GM19240 (cell line): ENCODE results near the gene MYOD1.

Source experiments
- DNase-seq: peaks from one replicate; pipeline ENCODE4 v3.0.0; 2011; ENCODE audit warnings: low spot score; ENCODE audit not compliant: insufficient read length

MYOD1 gene

DNA sequence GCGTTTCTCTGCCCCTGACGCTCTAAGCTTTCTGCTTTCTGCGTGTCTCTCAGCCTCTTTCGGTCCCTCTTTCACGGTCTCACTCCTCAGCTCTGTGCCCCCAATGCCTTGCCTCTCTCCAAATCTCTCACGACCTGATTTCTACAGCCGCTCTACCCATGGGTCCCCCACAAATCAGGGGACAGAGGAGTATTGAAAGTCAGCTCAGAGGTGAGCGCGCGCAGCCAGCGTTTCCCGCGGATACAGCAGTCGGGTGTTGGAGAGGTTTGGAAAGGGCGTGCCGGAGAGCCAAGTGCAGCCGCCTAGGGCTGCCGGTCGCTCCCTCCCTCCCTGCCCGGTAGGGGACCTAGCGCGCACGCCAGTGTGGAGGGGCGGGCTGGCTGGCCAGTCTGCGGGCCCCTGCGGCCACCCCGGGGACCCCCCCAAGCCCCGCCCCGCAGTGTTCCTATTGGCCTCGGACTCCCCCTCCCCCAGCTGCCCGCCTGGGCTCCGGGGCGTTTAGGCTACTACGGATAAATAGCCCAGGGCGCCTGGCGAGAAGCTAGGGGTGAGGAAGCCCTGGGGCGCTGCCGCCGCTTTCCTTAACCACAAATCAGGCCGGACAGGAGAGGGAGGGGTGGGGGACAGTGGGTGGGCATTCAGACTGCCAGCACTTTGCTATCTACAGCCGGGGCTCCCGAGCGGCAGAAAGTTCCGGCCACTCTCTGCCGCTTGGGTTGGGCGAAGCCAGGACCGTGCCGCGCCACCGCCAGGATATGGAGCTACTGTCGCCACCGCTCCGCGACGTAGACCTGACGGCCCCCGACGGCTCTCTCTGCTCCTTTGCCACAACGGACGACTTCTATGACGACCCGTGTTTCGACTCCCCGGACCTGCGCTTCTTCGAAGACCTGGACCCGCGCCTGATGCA is at the start of gene MYOD1:
TSS of gene MYOD1 (plus strand) at position 544 of the 910 bp plus-strand sequence. CDS start at position 756, 212 bp downstream.
- DNase-seq = no peak

DNA sequence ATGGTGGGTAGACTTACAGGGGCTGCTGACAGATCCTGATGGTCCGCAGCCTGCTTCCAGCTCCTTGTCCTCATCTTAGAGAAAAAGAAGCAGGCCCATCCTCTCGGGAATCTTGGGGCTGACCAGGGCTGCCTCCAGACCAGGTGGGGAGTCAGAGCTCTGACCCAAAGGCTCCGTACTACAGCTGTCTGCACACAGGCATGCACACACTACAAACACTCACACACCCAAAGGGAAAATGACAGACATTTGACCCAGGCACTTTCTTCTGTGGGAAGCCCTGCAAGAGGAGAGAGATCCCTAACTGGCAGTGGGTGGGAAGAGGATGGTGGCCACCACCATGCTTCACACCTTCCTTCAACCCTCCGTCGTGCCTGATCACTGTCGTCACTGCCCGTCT is 46.9 kb upstream of the MYOD1 start:
- DNase-seq = no peak

DNA sequence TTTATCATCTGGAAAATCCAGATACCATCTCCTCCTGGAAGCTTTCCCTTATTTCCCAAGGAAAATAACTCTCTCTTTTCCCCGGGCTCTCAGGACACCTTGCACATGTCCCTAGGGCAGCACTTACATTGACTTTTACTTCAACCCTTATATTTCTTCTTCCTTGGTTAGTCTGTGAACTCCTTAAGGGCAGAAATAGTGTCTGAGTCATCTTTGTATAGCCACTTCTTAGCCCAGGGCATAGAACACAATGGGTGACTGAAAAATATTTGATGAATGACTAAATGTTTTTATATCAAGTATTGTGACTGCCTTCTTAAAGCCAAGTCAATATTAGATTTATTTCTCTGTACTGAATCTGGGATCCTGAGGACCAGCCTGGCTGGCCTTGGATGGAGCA is 45.4 kb upstream of the MYOD1 start:
- DNase-seq = no peak

DNA sequence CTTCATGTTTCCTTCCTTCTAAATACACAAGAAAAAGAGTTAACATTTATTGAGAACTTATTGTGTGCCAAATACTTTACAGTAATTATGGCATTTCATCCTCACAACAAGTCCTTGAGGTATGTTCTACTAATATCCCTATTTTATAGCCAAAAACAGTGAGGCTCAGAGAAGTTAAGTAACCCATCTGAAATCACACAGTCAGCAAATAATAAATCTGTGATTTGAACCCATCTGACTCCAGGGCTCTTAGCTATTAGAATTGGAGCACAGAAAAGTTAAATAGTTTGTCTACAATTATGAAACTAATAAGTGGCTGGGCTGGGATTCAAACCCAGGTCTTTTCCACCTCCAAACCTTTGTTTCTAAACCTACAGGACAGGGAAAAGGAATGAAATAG is 36.5 kb upstream of the MYOD1 start:
- DNase-seq = no peak

DNA sequence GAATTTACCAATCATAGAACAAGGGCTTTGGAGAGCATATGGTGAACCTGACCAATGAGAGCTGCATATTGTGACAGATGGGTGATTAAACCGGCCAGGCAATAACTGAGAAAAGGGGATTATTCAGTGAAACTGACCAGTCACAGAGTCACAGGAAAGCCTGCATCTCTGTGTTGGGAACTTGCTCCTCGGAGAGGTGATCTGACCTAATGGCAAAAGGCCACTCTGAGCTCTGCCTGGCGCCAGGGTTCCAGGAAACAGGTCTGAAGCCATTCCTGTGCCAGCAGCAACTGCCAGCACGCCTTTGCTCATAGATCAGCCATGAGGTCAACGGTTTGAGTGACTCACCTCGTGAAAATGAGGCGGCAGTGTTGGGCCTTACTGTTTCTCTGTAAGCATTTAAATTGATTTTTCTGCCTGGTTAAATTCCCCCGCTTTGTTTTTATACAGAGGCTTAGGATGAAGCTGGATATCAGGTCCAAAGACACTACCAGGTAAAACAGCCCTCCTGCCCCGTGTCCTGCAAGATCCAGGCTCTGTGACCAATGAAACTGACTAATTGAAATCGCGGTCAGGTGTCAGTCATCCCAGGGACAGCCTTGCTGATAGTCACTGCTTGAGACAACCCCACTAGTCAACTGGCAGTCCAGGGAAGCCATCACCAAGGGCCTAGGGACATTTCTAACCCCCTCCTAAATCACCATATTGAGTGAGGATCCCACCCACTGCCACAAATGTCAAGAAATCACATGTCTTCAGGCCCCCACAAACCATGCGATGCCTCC is 35.8 kb upstream of the MYOD1 start:
- no peak for DNase-seq

DNA sequence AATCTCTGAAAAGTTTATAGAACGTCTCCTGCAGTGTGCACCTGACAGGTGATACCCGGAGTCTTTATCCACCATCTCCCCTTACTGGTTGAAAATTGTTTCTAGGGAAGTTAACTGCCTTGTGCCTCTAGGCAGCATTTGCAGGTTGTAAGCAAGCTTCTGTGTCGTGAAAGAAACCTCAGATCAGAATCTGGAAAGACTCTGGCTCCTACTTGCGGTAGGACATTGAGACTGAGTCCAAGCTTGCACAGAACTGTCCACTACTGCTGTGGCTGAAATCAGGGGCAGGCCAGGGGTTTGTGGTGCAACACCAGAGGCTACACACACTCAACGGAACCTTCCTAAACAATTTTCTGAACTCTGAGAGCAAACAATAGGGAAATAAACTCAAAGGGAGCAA is 34.8 kb upstream of the MYOD1 start:
- DNase-seq = no peak

GRCh38 chr11:17686231-17686980 is 33.0 kb upstream of the MYOD1 start:
- DNase-seq = no peak

DNA sequence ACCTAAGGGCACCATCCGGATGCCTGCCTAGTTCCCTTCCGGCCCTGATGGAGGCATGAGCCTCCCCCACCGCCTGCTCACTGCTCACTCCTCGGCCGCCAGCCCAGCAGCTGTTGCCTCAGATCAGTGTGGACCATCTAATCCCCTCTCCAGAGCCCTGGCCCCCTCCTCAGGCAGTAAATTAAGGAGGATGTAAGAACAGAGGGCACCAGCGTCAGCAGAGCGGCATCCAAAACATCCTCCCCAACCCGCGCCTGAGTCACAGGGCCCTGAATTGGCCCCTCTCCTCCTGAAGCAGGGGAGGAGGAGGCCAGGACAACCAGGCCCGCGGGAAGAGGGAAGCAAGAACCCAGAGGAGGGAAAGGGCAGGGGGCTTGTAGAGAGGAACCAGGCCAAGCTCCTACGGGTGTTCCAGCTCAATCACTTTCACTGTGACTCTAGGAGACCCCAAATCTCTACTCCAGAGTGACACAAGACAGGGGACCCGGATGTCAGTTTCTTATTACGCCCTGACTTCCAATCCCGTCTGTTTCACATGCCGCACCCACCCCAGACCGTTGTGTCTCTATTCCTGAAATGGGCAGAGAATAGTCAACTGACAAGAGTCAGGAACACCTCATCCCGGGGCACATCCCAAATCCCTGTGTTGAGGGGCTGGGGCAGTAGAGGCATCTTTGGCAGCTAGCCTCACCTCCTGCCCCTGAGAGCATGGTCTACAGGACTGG is 31.3 kb upstream of the MYOD1 start:
- no peak for DNase-seq

DNA sequence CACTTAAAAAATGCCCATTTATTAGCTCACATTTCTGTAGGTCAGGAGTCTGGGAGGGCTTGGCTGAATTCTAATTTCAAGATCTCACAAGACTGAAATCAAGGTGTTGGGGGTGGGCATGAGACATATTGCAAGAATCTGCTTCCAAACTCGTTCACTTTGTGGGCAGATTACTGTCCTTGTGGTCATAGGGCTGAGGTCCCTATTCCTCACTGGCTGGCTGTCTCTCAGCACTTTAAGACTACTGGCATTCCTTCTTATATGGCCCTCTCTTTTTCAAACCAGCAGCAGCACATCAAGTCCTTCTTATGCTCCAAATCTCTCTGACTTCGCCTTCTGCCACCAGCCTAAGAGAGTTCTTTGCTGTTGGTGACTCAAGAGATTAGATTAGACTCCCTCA is 27.8 kb upstream of the MYOD1 start:
- DNase-seq = no peak

- no peak for DNase-seq
Observed at GRCh38 chr11:17691976-17692375, 27.4 kb upstream of the MYOD1 start.

DNA sequence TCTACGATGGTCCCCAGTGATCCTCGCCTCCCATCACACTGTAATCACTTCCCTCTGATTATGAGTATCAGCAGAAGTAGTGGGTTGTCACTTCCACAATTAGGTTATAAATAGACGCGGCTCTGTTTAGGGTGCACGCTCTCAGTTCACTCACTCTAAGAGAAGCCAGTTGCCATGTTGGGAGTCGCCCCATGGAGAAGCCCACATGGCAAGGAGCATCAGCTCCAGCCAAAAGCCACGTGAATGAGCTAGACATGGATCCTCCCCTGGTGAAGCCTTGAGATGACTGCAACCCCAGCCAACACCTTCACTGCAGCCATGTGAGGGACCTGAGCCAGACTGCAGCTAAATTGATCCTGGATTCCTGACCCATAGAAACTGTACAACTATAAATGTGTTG is 26.4 kb upstream of the MYOD1 start:
- DNase-seq = no peak

DNA sequence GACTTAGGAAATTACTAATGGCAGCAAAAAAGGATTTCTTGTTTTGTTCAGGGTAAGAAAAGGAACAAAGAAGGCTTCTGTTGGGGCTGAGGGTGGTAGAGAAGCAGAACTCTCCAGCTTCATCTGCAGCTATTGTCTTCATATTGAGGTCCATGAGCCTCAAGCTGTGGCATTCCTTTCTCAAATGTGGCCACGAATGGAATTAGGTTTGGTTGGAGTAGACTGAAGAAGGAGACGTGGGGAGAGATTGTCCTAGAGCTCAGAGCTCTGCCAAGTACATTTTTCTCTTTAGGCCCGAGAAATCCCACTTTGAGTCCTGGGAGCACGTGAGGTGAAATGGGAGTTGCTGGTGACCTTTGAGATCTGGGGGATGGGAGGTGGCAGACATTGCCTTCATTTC is 25.8 kb upstream of the MYOD1 start:
- no peak for DNase-seq

- DNase-seq = no peak
Observed at GRCh38 chr11:17694494-17695110, 24.8 kb upstream of the MYOD1 start.

- DNase-seq = no peak
Observed at GRCh38 chr11:17695454-17696441, 23.6 kb upstream of the MYOD1 start.

- DNase-seq = no peak
Observed at GRCh38 chr11:17696741-17697140, 22.6 kb upstream of the MYOD1 start.

GRCh38 chr11:17697175-17697949 is 22.0 kb upstream of the MYOD1 start:
- no peak for DNase-seq

DNA sequence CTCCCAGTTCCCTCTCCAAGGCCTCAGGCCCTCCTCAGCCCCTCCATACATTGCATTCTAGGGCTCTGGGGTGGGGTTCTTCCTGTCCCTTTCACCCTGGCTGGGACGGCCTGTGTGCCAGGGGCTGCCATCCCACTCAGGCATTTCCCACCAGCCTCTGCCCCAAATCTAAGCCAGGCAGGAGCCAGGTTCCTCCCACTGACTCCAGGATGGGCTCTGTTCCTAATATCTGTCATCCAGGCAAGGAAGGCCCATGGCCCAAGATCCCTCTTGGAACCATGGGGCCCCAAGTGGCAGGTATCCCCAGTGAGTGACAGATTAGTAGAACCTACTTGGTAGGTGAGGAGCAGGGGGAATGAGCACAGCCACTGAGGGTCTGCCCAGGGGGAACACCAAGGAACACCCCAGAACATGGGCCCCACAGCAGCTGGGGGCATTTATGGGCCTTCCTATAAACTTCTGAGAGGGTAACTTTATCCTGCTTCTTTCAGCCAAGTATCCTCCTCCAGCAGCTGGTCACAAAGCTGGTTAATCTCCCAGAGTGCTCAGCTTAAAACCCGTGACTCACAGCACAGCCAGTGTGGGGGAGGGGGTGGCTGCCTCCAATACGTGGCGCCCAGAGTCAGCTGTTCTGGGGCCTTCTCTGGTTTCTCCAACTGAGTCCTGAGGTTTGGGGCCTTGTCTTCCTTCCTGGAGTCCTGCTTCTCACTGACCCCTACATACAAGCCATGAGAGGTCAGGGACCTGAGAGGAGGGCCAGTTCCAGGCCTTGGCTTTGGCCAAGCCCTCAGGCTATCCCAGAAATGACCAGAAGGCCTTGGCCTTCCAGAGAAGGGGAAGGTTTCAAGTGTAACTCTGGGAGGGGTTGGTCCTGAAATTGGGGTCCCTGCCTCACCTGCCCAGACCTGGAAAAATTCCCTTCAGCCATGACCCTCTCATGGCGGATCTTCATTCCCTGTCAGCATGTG is 19.9 kb upstream of the MYOD1 start:
- DNase-seq = no peak

DNA sequence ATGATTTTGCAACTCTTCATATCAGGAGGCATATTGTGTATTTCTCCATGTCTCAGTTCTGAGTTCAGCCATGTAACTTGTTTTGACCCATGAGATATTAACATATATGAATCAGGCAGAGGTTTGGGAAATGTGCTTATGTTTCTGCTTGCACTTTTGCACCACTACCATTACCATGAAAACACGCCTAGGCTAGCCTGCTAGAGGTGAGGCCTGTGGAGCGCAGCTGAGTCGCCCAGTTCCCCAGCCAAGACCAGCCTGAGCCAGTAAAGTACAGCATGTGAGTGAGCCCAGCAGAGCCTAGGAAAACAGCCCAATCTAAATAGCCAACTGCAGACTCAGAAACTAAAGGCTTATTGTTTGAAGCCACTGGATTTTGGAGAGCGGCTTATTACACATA is 18.4 kb upstream of the MYOD1 start:
- DNase-seq = no peak
